ENCODE data around the gene IL15. TPM values are rescaled to one million over a fixed set of nuclear protein-coding genes. Genes with fewer than 3 reads are reported as not detected.

IL15 gene
- total and polyA plus RNA-seq, 2 of the 8 experiments (the other 6 are each of a cell fraction or from before 2014, with no cell fraction given) = 0.30 to 0.61 TPM

GRCh38 chr4:141595531-141595930, 40.9 kb upstream of the IL15 start:
- Histone ChIP-seq H3K79me2 (ENCODE audit: control insufficient read depth in 1 of 2, insufficient read depth in 2 of 2, low read length in 2 of 2) (no peaks in the 10 kb centered on the region), H3K23ac (ENCODE audit: insufficient read length) (no peak overlapping the region), H2BK12ac (ENCODE audit: low read depth, low read length) (no peak overlapping the region), H2BK20ac (ENCODE audit: low read length) (no peak overlapping the region), H3K14ac (ENCODE audit: insufficient read length) (no peak overlapping the region), H3K9ac (replicated peaks in 1 of 4; ENCODE audit: extremely low read depth in 1 of 4, low read depth in 3 of 4, low read length in 3 of 4) (no peak overlapping the region), H2BK15ac (ENCODE audit: low read length) (no peak overlapping the region), H4K8ac (ENCODE audit: extremely low read depth, insufficient read depth, low read length) (no peak overlapping the region), H3K36me3 (ENCODE audit: control insufficient read depth in 2 of 4, insufficient read depth in 4 of 4, low read length in 3 of 4) (no peaks in the 10 kb centered on the region), H2AK5ac (ENCODE audit: low read depth, low read length) (no peak overlapping the region), H4K5ac (ENCODE audit: insufficient read length, low read depth, low read length) (no peak overlapping the region), H2AFZ (ENCODE audit: low read length) (no peak overlapping the region), H3K4ac (replicated peaks; ENCODE audit: insufficient read length, low read depth, low read length) (no peak overlapping the region), H2BK120ac (replicated peaks; ENCODE audit: low read depth, low read length) (no peak overlapping the region), H3K4me2 (ENCODE audit: insufficient read depth in 1 of 2, low read depth in 2 of 2, low read length in 2 of 2) (no peak overlapping the region), H3K79me1 (ENCODE audit: low read depth, low read length) (no peaks in the 10 kb centered on the region), H4K91ac (replicated peaks; ENCODE audit: insufficient read length, low read length) (no peak overlapping the region), H3K56ac (replicated peaks; ENCODE audit: insufficient read length, low read depth, low read length) (no peak overlapping the region), H3K27me3 (replicated peaks in 1 of 4; ENCODE audit: control insufficient read depth in 3 of 4, extremely low read depth in 1 of 4, insufficient read depth in 3 of 4, low read length in 3 of 4) (no peaks in the 10 kb centered on the region), H3K4me1 (replicated peaks in 1 of 4; ENCODE audit: control insufficient read depth in 3 of 4, insufficient read depth in 4 of 4, low read length in 3 of 4) (no peaks in the 10 kb centered on the region), H3K9me3 (ENCODE audit: insufficient read depth in 2 of 2, low read depth in 1 of 2, low read length in 1 of 2) (no peaks in the 10 kb centered on the region), H3K27ac (ENCODE audit: low read depth, low read length) (no peak overlapping the region), H3K4me3 (ENCODE audit: extremely low read depth in 1 of 4, insufficient read depth in 2 of 4, low read depth in 3 of 4, low read length in 4 of 4) (no peak overlapping the region), H2BK5ac (ENCODE audit: low read depth, low read length) (no peak overlapping the region), H3K23me2 (ENCODE audit: low read depth, low read length) (no peaks in the 10 kb centered on the region; the same call in 1 of the 2 replicates), H4K20me1 (replicated peaks in 1 of 2; ENCODE audit: control insufficient read depth in 1 of 2, insufficient read depth in 2 of 2, low read length in 2 of 2) (no peaks in the 10 kb centered on the region), H3K18ac (ENCODE audit: extremely low read depth, low read length) (no peak overlapping the region)
- DNase-seq (ENCODE audit: low read depth in 1 of 2, low spot score in 2 of 2) = no peak
- FAIRE-seq = no peak
- POLR2A ChIA-PET (ENCODE audit: partially characterized antibody) = no interaction called here
- CTCF ChIA-PET (ENCODE audit: partially characterized antibody) = no interaction called here
- TF ChIP-seq SAP30 (IDR thresholded peaks at IDR 0.05; ENCODE audit: insufficient read depth, insufficient replicate concordance, low read length) (no peak), SIX5 (IDR thresholded peaks at IDR 0.05; ENCODE audit: low read depth, low read length) (no peak), POLR2A (IDR thresholded peaks at IDR 0.05; ENCODE audit: control extremely low read depth in 1 of 2, low read depth in 2 of 2, low read length in 2 of 2) (no peak), CBX5 (IDR thresholded peaks at IDR 0.05; ENCODE audit: low read depth, low read length) (no peak), EZH2 (IDR thresholded peaks at IDR 0.05; ENCODE audit: low read depth, low read length, severe bottlenecking) (no peak), ASH2L (IDR thresholded peaks at IDR 0.05; ENCODE audit: low read length) (no peak)

All from H1 (cell line).